GM15510 (cell line): Measurements from ENCODE around the gene PHLDA1.

ENCODE experiments used
- POLR2A ChIP-seq: IDR thresholded peaks from 3 replicates; pipeline ENCODE4 v1.6.1; 2011; ENCODE audit warnings: borderline replicate concordance; ENCODE audit not compliant: insufficient read length; ENCODE audit errors: extremely low read depth

Gene PHLDA1

GRCh38 chr12:76047742-76048141 lies 16.2 kb upstream of the PHLDA1 start:
- no peak for TF ChIP-seq POLR2A

- no peak for TF ChIP-seq POLR2A
These were observed 15.5 kb upstream of the PHLDA1 start for GRCh38 chr12:76047060-76047459.

GRCh38 chr12:76043377-76043776 lies 11.8 kb upstream of the PHLDA1 start:
- TF ChIP-seq POLR2A = no peak

GRCh38 chr12:76042147-76042546 lies 10.6 kb upstream of the PHLDA1 start:
- no peak for TF ChIP-seq POLR2A

- TF ChIP-seq POLR2A = no peak
These were observed 9.8 kb upstream of the PHLDA1 start for GRCh38 chr12:76041406-76041805.

GRCh38 chr12:76040461-76040860 lies 8.9 kb upstream of the PHLDA1 start:
- no peak for TF ChIP-seq POLR2A

GRCh38 chr12:76038176-76038575 lies 6.6 kb upstream of the PHLDA1 start:
- TF ChIP-seq POLR2A = no peak

GRCh38 chr12:76037130-76038103 lies 5.8 kb upstream of the PHLDA1 start:
- TF ChIP-seq POLR2A = no peak

GRCh38 chr12:76035045-76035444 lies 3.5 kb upstream of the PHLDA1 start:
- TF ChIP-seq POLR2A = no peak

GRCh38 chr12:76033081-76034011 lies 1.8 kb upstream of the PHLDA1 start:
- TF ChIP-seq POLR2A = no peak

- TF ChIP-seq POLR2A = peak; percentile 9
These were observed 736 bp upstream of the PHLDA1 start for GRCh38 chr12:76032043-76032981.

GRCh38 chr12:76031081-76031413 lies 529 bp downstream of the PHLDA1 start:
- TF ChIP-seq POLR2A = no peak

GRCh38 chr12:76030341-76031080 lies 1.1 kb downstream of the PHLDA1 start:
- no peak for TF ChIP-seq POLR2A

GRCh38 chr12:76029982-76030340 lies 1.6 kb downstream of the PHLDA1 start:
- TF ChIP-seq POLR2A = no peak
